HepG2 (cell line): ENCODE data around the gene HADH. TPM values are rescaled to one million over a fixed set of nuclear protein-coding genes. Genes with fewer than 3 reads are reported as not detected.

Source experiments
- AGO2 ChIP-seq: fragments of 200-400 bp; formaldehyde crosslinking; optimal IDR thresholded peaks from 2 replicates; pipeline ENCODE3; 2017; ENCODE audit warnings: mild to moderate bottlenecking, low read depth, low read length, moderate library complexity
- ATRX ChIP-seq: sonication (generic); formaldehyde crosslinking; IDR thresholded peaks from 2 replicates; pipeline ENCODE4 v1.4.0; 2020; ENCODE audit warnings: missing genetic modification reagents, borderline replicate concordance
- CSRNP1 ChIP-seq: sonication (generic); formaldehyde crosslinking; IDR thresholded peaks from 2 replicates; pipeline ENCODE4 v1.8.1; 2023; ENCODE audit warnings: mild to moderate bottlenecking, missing genetic modification reagents
- EED ChIP-seq: sonication (generic); formaldehyde crosslinking; IDR thresholded peaks from 2 replicates; pipeline ENCODE4 v1.5.0; 2020; ENCODE audit warnings: mild to moderate bottlenecking, missing genetic modification reagents
- HDAC2 ChIP-seq: sonication (generic); formaldehyde crosslinking; IDR thresholded peaks from 2 replicates; pipeline ENCODE4 v1.4.0; 2020; ENCODE audit warnings: missing genetic modification reagents
- HMG20A ChIP-seq: IDR thresholded peaks from 2 replicates; pipeline ENCODE4 v1.6.1; 2016; ENCODE audit warnings: borderline replicate concordance
- HNRNPH1 ChIP-seq: fragments of 200-400 bp; formaldehyde crosslinking; optimal IDR thresholded peaks from 2 replicates; pipeline ENCODE3; 2017; ENCODE audit warnings: mild to moderate bottlenecking, low read depth, low read length
- KDM5B ChIP-seq: sonication (generic); formaldehyde crosslinking; IDR thresholded peaks from 2 replicates; pipeline ENCODE4 v1.4.0; 2020; ENCODE audit warnings: missing genetic modification reagents, mild to moderate bottlenecking, borderline replicate concordance
- MTERF4 ChIP-seq: sonication (generic); formaldehyde crosslinking; IDR thresholded peaks from 2 replicates; pipeline ENCODE4 v1.8.0; 2023; ENCODE audit warnings: mild to moderate bottlenecking, missing genetic modification reagents
- NCOA5 ChIP-seq: sonication (generic); formaldehyde crosslinking; IDR thresholded peaks from 2 replicates; pipeline ENCODE4 v1.4.0; 2020; ENCODE audit warnings: missing genetic modification reagents
- ONECUT2 ChIP-seq: sonication (generic); formaldehyde crosslinking; IDR thresholded peaks from 2 replicates; pipeline ENCODE4 v1.4.0; 2020; ENCODE audit warnings: missing genetic modification reagents
- PRDM15 ChIP-seq: sonication (generic); formaldehyde crosslinking; IDR thresholded peaks from 2 replicates; pipeline ENCODE4 v1.4.0; 2020; ENCODE audit warnings: missing genetic modification reagents
- SALL1 ChIP-seq: sonication (generic); formaldehyde crosslinking; IDR thresholded peaks from 2 replicates; pipeline ENCODE4 v1.8.0; 2022; ENCODE audit warnings: mild to moderate bottlenecking, missing genetic modification reagents
- ZBED4 ChIP-seq: sonication (generic); formaldehyde crosslinking; IDR thresholded peaks from 2 replicates; pipeline ENCODE4 v1.4.0; 2020; ENCODE audit warnings: missing genetic modification reagents, borderline replicate concordance
- ZBTB1 ChIP-seq: sonication (generic); formaldehyde crosslinking; IDR thresholded peaks from 2 replicates; pipeline ENCODE4 v1.4.0; 2020; ENCODE audit warnings: missing genetic modification reagents, borderline replicate concordance
- ZNF572 ChIP-seq: sonication (generic); formaldehyde crosslinking; IDR thresholded peaks from 2 replicates; pipeline ENCODE4 v1.5.1; 2020; ENCODE audit warnings: mild to moderate bottlenecking, missing genetic modification reagents
- polyA plus RNA-seq, 8 experiments: library from polyadenylated mRNA; depleted of rRNA in 3 of 8; stranded (reverse) in 7 of 8; unstranded in 1 of 8; fragments of >200 nt; fragmentation: Illumina TruSeq in 4 of 8; extraction: Trizol in 4 of 8; gene quantifications; 2 replicates each; pipeline versions ENCODE4 v1.2.1 to v1.2.3, GENCODE V29; 2011 to 2016; ENCODE audit warnings: low read depth in 4 of 8, missing spikeins in 1 of 8, mixed read lengths in 1 of 8; ENCODE audit not compliant: insufficient read depth in 1 of 8
- total RNA-seq, 5 experiments: library from RNA; depleted of rRNA; stranded (reverse); fragments of >200 nt; fragmentation: Illumina TruSeq; extraction: Trizol; gene quantifications; 2 replicates each; pipeline ENCODE4 v1.2.3, GENCODE V29; 2016; ENCODE audit warnings: low read depth in 1 of 5
- TF ChIP-seq, protein P1 (sequence below): sonication (generic); formaldehyde crosslinking; IDR thresholded peaks from 2 replicates; pipeline ENCODE4 v1.4.0; 2020; ENCODE audit warnings: missing genetic modification reagents

HADH gene
- total and polyA plus RNA-seq, 2 of the 13 experiments (the other 11 are each of a cell fraction or from before 2014, with no cell fraction given): 29.6 to 33.9 TPM

GRCh38 chr4:107989537-107990386 lies at the start of gene HADH (continued):
- TF ChIP-seq ZBED4 (CRISPR knock-in tag): no peak
- TF ChIP-seq, protein P1, sequence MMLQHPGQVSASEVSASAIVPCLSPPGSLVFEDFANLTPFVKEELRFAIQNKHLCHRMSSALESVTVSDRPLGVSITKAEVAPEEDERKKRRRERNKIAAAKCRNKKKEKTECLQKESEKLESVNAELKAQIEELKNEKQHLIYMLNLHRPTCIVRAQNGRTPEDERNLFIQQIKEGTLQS (CRISPR knock-in tag): no peak; the same call in 1 of the 2 replicates
- peak; percentile 95; the same call in 1 of the 2 replicates for TF ChIP-seq KDM5B
- no peak for TF ChIP-seq ZNF572 (CRISPR knock-in tag)
- no peak for TF ChIP-seq ATRX
- no peak; the same call in 1 of the 2 replicates for TF ChIP-seq HDAC2
- no peak for TF ChIP-seq HNRNPH1
- TF ChIP-seq NCOA5 (CRISPR knock-in tag): no peak
- peak; percentile 52 for TF ChIP-seq AGO2
- TF ChIP-seq PRDM15: no peak
- TF ChIP-seq ONECUT2 (CRISPR knock-in tag): no peak
- peak; percentile 74 for TF ChIP-seq SALL1 (CRISPR knock-in tag)
- no peak; the same call in 1 of the 2 replicates for TF ChIP-seq CSRNP1 (CRISPR knock-in tag)
- TF ChIP-seq EED (CRISPR knock-in tag): peak; percentile 84; the same call in 1 of the 2 replicates
- peak; percentile 98 for TF ChIP-seq MTERF4 (CRISPR knock-in tag)
- TF ChIP-seq ZBTB1 (CRISPR knock-in tag): no peak
- TF ChIP-seq HMG20A (CRISPR knock-in tag): 0 out of 2 replicates have a peak, but pooled peaks have one; percentile 11
